Measurements from ENCODE around the gene TMEFF1. TPM values are rescaled to one million over a fixed set of nuclear protein-coding genes. Genes with fewer than 3 reads are reported as not detected.

The TMEFF1 gene
- total RNA-seq, 1 donor from 2014 or later, result 0.42 TPM

- DNase-seq (ENCODE audit: low spot score), result peak; percentile 93
These were observed 125.7 kb downstream of the TMEFF1 start for GRCh38 chr9:100598641-100599145.

DNA sequence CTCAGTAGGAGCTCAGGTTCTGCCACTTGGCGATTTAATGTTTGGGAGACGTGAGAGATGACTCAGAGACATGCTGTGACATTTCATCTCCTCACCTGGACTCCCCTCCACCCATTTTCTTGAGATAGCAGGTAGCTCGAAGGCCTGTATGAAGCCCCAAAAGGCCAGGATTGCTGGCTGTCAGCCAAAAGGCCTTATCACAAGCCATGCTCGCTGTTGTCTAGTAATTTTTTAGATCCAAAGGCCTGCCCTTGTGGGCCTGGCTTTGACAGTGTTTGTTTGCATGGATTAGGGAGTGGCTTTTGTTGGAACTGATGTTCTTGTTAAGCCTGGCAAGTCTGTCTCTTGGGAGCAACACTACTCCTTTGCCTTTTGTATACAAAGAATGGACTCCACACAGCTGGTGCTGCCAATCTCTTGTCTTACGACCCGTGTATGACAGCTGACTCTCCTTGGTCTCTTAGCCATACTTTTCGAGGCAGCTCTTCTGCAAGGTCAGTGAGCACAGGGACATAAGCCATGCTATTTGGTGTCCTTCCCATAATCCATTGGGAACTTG is 127.7 kb downstream of the TMEFF1 start:
- no peak for DNase-seq (ENCODE audit: low spot score)

- DNase-seq (ENCODE audit: low spot score), result no peak
These were observed 128.3 kb downstream of the TMEFF1 start for GRCh38 chr9:100601216-100601615.

GRCh38 chr9:100602342-100602801 is 129.4 kb downstream of the TMEFF1 start:
- no peak for DNase-seq (ENCODE audit: low spot score)

GRCh38 chr9:100605405-100605804 is 132.5 kb downstream of the TMEFF1 start:
- DNase-seq (ENCODE audit: low spot score), result no peak

GRCh38 chr9:100619194-100619593 is 146.2 kb downstream of the TMEFF1 start:
- DNase-seq (ENCODE audit: low spot score), result no peak

GRCh38 chr9:100619665-100620064 is 146.7 kb downstream of the TMEFF1 start:
- no peak for DNase-seq (ENCODE audit: low spot score)

- no peak for DNase-seq (ENCODE audit: low spot score)
These were observed 151.0 kb downstream of the TMEFF1 start for GRCh38 chr9:100623969-100624368.

DNA sequence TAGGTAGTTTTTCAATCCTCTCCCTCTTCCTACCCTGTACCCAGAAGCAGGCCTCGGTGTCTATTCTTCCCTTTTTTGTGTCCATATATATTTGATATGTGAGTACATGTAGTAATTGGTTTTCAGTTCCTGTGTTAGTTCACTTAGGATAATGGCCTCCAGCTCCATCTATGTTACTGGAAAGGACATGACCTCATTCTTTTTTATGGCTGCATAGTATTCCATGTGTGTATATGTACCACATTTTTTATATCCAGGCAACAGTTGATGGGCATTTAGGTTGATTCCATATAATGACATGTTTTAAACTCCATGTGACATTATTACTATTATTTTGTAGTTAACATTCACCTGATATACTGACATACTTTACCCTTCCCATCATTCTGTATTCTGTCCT is 154.0 kb downstream of the TMEFF1 start:
- no peak for DNase-seq (ENCODE audit: low spot score)

Other genes starting within 250 kb of the TMEFF1 start
- 10.1 TPM for gene TEX10, start 120.2 kb upstream of the TMEFF1 start, total RNA-seq
- gene MSANTD3, start 46.0 kb upstream of the TMEFF1 start, total RNA-seq, result 22.7 TPM
- 0.26 TPM for gene CAVIN4, start 104.9 kb downstream of the TMEFF1 start, total RNA-seq